OCI-M1 (cell line): ENCODE measurements around the gene JAK2.
"Not testable (repeated sequence)": the region's sequence is repeated elsewhere in the genome, so short reads cannot be mapped to it uniquely, and the experiment has no call there.

Experiments
- DNase-seq: peaks from one replicate; lab custom pipeline; 2025; lab: John Stamatoyannopoulos, UW

The JAK2 gene

DNA sequence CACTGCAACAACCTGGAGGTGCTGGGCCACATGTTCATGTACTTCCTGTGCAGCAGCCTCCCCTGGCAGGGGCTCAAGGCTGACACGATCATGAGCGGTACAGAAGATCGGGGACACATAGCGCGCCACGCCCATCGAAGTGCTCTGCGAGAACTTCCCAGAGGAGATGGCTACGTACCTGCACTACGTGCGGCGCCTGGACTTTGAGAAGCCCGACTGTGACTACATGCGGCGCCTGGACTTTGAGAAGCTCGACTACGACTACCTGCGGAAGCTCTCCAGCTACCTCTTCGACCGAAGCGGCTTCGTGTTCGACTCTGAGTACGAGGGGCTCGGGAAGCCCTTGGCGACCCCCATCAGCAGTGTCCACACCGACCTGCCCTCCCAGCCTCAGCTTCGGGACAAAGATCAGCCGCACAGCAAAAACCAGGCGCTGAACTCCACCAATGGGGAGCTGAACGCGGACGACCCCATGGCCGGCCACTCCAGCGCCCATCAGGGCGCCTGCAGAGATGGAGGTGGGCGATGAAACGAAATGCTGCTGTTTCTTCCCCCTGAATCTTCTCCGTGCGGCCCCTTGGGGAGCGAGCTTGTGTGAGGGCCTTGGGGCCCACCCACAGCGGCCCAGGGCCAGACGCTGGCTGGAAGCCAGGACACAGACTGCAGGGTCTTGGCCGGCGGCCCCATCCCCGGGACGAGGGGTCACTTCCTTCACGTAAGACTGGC is 56.5 kb downstream of the JAK2 start:
- no peak for DNase-seq

GRCh38 chr9:5042661-5043178 is 57.6 kb downstream of the JAK2 start:
- DNase-seq = no peak

DNA sequence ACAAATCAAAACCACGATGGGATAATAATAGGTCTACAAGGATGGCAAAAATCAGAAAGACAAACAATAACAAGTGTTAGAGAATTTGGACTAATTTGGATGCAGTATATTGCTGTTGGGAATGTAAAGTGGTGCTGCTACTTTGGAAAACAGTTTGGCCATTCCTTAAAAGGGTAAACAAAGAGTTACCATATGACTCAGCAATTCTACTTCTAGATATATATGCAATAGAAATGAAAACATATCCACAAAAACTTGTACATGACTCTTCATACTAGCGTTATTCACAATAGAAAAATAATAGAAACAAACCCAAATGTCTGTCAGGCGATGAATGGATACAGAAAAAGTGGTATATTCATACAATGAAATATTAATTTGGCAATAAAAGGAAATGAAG is 58.3 kb downstream of the JAK2 start:
- no peak for DNase-seq

- no peak for DNase-seq
Observed at GRCh38 chr9:5044160-5044559, 59.1 kb downstream of the JAK2 start.

- DNase-seq = no peak
Observed at GRCh38 chr9:5052838-5053237, 67.8 kb downstream of the JAK2 start.

DNA sequence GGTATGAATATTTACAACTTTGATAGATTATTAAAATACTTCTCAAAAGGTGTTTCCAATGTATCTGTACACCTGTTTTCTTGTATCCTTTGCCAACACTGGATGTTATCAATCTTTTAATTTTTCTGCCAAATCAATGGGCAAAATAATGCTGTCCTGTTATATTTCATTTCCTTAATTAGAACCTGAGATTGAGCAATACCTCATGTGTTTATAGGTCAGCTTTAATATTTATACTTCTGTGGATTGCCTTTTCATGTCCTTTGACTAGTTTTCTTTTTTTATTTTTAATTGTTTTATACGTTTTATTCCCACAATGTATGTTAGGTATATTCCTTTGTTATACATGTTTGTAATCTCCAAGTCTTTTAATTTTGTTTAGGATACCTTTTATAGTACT is 77.6 kb downstream of the JAK2 start:
- DNase-seq = no peak

GRCh38 chr9:5072871-5073270 is 87.8 kb downstream of the JAK2 start:
- DNase-seq = no peak

- peak; percentile 85 for DNase-seq
Observed at GRCh38 chr9:5073701-5074100, 88.6 kb downstream of the JAK2 start.

- DNase-seq = no peak
Observed at GRCh38 chr9:5085993-5086392, 100.9 kb downstream of the JAK2 start.

DNA sequence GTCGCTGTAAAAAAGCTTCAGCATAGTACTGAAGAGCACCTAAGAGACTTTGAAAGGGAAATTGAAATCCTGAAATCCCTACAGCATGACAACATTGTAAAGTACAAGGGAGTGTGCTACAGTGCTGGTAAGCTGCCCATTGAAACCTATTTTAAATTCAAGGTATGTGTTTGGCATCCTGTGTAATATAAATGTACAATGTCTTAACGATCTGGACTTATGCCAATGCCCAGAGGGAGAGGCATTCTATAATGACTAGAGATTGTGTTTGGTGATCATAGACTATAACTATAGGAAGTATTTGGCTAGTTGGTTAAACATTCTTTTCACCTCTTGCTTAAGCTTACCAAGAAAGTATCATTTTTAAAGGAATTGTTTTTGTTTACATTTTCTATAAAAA is 104.7 kb downstream of the JAK2 start:
- DNase-seq = no peak

DNA sequence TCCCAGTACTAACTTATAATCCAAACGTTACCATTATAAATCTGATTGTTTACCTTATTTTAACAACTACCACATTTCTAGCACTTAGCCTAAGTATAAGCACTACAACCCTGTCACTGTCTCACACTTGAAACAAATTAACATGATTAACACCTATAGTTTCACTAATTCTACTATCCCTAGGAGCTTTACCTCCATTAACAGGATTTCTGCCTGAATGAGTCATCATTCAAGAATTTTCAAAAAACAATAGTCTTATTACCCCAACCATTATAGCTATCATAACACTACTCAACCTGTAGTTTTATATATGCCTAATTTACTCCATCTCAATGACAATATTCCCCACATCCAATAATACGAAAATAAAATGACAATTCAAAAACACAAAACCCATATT is 110.7 kb downstream of the JAK2 start:
- no peak for DNase-seq

DNA sequence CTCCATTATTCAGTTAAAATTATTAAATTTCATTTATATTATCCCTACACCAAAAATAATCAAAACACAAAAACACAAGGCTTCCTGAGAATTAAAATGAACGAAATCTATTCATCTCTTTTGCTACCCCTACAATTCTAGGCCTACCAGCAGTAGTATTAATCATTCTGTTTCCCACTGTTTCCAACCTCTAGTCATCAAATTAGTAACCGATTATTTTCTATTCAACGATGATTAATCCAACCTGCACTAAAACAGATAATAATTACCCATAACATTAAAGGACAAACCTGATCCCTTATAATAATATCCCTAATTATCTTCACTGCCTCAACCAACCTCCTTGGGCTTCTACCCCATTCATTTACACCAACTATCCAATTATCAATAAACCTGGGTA is 114.4 kb downstream of the JAK2 start:
- no peak for DNase-seq

DNA sequence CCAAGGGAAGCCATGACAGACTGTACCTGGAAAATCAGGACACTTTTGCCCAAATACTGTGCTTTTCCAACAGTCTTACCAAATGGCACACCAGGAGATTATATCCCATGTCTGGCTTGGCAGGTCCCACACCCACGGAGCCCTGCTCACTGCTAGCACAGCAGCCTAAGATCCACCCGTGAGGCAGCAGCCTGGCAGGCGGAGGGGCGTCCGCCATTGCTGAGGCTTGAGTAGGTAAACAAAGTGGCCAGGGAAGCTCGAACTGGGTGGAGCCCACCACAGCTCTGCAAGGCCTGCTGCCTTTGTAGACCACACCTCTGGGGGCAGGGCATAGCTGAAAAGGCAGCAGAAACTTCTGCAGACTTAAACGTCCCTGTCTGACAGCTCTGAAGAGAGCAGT is 116.1 kb downstream of the JAK2 start:
- DNase-seq = not testable (repeated sequence)

DNA sequence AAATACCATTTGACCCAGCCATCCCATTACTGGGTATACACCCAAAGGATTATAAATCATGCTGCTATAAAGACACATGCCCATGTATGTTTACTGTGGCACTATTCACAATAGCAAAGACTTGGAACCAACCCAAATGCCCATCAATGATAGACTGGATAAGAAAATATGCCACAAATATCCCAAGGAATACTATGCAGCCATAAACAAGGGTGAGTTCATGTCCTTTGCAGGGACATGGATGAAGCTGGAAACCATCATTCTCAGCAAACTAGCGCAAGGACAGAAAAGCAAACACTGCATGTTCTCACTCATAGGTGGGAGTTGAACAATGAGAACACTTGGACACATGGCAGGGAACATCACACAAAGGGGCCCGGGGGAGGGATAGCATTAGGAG is 121.4 kb downstream of the JAK2 start:
- not testable (repeated sequence) for DNase-seq

GRCh38 chr9:5110867-5111681 is 126.0 kb downstream of the JAK2 start:
- no peak for DNase-seq

DNA sequence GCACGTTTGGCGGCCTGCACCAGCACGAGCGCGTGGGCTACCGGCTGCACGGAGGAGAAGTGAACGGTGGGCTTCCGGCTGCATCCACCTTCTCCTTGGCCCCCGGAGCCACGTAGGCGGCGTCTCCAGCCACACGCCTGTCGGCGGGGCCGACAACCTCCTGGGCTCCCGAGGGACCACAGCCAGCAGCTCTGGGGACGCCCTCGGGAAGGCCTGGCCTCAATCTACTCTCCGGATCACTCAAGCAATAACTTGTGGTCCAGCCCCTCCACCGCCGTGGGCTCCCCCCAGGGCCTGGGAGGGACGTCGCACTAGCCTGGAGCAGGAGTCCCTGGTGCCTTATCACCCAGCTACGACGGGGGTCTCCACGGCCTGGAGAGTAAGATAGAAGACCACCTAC is 126.6 kb downstream of the JAK2 start:
- DNase-seq = no peak

DNA sequence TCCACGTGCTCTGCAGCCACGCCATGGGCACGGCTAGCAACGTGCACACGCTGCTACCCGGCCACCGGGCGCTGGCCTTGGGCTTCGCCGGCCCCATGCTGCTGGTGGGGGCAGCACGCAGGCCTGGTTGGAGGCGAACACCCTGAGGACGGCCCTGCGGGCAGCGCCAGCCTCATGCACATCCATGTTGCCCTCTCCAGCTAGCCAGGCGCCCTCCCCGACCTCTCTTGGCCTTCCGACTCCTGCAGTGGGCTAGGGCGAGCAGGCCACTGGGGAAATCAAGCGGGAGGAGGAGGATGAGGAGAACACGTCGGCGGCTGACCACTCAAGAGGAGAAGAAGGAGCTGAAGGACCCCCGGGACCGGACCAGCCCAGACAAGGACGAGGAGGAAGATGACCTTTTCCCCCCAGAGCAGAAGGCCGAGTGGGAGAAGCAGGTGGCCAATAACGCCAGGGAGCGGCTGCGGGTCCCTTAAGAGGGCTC is 127.1 kb downstream of the JAK2 start:
- DNase-seq = no peak

GRCh38 chr9:5112646-5113045 is 127.6 kb downstream of the JAK2 start:
- no peak for DNase-seq

- no peak for DNase-seq
Observed at GRCh38 chr9:5113523-5113922, 128.5 kb downstream of the JAK2 start.

DNA sequence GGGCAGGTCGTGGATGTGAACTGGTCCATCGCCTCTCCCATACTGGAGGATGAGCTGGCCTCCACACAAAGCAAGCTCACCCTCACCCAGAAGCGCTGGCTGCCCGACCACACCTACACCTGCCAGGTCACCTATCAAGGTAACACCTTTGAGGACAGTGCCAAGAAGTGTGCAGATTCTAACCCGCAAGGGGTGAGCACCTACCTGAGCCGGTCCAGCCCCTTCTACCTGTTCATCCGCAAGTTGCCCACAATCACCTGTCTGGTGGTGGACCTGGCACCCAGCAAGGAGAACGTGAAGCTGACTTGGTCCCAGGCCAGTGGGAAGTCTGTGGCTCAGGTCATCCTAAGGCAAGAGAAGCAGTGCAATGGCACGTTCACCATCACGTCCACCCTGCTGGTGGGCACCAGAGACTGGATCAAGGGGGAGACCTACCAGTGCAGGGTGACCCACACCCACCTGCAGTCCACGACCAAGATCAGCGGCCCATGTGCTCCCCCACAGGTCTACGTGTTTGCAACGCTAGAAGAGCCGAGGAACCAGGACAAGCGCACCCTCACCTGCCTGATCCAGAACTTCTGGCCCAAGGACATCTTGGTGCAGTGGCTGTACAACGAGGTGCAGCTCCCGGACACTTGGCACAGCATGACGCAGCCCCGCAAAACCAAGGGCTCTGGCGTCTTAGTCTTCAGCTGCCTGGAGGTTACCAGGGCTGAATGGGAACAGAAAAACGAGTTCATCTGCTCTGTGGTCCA is 129.1 kb downstream of the JAK2 start:
- no peak for DNase-seq

DNA sequence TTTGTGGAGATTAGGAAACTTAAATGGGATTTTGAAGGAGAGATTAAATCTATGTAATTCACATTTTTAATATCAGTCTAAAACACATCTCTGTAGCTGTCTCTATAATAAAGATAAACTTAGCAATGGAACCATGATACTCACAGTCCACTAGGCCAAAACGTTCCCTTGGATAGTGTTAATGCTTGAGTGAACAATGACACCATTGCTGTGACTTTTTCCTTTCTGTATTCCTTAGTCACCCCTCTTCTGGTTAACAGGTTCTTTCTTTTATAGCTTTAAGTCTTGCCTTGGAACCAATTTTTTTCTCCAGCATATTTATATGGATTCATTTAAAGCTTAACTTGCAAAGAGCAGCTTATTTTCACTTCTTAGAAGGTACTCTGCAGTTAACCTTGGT is 137.0 kb downstream of the JAK2 start:
- DNase-seq = no peak

DNA sequence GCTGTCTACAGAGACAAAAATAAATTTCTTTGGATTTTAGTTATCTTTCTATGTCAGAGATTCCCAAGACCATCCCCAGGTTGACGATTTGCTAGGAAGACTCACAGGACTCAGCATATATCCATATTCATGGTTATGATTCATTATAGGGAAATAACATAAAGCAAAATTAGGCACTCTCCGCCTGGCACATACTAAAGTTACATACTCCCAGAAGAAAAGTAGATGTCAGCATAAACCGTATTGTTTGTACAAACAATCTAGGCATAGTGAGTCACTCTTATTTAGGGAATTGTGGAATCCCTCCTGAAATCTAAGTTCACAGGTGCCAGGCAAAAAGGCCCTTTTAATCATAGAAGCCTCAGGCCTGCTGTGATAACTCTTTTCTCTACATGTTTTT is 137.4 kb downstream of the JAK2 start:
- DNase-seq = no peak

DNA sequence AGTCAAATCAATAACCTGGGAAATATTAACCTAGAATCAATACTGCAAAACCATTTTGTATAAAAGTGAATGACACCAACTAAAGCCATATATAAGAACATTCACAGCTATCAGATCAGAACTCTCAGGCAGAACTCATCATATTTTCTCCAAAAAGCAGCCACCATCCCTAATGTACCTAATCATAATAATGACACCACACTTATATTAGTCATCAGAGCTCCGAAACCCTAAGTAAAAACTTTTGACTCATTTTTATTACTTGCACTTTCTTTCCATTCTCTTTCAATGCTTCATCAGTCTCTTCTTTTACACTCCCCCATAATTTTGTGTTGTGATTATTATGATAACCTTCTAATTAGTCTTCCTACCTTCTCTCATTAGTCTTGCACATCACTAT is 155.1 kb downstream of the JAK2 start:
- DNase-seq = no peak
